NCI-H187 (cell line): ENCODE measurements around the gene DDX47.

Experiments used
- DNase-seq, 2 experiments: peaks; one replicate each; lab custom pipeline; 2025; lab: John Stamatoyannopoulos, UW

DDX47 gene

GRCh38 chr12:12813120-12814101 lies at the start of gene DDX47:
Gene DDX47 (plus strand): TSS chr12:12813346. CDS start chr12:12813368, 22 bp downstream.
- peak; percentile 81 to 83 for DNase-seq

GRCh38 chr12:12764824-12765223 lies 48.3 kb upstream of the DDX47 start:
- DNase-seq = no peak

DNA sequence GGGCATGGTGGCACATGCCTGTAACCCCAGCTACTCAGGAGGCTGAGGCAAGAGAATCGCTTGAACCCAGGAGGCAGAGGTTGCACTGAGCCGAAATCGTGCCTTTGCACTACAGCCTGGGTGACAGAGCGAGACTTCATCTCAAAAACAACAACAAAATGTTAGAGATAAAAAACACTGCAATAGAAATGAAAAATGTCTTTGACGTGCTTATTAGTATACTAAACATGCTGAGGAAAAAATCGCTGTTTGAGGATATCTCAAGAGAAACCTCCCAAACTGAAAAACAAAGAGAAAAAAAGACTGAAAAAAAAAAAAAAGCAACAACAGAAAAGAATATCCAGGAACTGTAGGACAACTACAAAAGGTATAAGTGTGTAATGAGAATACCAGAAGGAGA lies 42.9 kb upstream of the DDX47 start:
- no peak for DNase-seq

- DNase-seq = no peak
Measured at GRCh38 chr12:12774791-12775190, 38.4 kb upstream of the DDX47 start.

DNA sequence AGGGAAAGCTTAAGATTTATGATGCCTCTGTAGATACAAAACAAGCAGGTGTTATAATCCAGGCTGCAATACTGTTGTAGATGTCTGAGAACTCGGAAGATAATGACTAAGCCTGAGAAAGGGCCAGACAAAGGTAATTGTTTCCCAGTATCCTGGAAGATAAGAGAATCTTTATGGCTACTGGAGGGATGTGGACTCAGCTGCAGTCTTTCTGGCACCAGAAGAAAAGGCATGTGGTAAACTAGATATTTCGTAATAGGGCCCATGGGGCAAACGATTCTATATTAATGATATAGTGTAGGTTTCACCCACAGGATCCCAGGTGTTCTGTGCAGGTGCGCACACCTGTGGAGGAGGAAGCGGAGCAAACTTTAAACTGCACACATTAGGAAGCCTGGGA lies 36.9 kb upstream of the DDX47 start:
- DNase-seq = peak in 1 of 2 experiments; percentile 10

GRCh38 chr12:12777092-12777491 lies 36.1 kb upstream of the DDX47 start:
- no peak for DNase-seq

DNA sequence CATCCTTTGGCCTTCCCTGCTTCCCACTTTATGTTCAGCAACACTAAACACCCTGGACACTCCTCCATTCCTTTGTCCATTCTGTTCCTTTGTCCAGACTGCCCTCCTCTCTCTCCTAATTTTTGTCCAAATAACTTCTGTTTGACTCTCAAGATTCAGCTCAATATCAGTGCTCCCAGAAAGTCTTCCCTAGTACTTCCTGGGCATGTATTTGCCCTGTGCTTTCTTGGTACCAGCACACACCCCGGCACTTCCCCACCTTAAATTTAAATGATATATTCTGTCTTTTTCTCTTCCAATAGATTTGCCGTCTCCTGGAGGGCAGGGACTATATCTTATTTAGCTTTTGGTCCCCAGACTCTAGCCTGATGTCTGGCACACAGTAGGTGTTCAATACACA lies 34.1 kb upstream of the DDX47 start:
- DNase-seq = no peak

GRCh38 chr12:12779529-12779928 lies 33.6 kb upstream of the DDX47 start:
- DNase-seq = no peak

DNA sequence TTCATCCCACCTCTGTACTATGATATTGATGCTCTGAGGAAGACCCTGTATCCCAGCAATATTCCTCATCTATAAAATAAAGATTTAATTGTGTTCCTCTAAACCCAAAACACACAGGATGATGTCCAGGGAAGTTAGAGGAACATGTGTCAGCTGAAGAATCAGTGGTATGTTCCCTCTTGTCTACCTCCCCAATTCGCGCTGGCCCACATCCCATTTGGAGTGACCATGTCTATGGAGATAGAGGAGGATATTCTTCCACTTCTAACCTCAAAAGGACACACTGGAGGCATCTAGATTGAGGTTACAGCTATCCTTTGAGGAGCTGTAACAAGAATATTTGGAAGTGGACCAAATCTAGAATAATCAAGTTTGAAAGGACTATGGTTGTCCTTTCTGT lies 29.0 kb upstream of the DDX47 start:
- DNase-seq = no peak

DNA sequence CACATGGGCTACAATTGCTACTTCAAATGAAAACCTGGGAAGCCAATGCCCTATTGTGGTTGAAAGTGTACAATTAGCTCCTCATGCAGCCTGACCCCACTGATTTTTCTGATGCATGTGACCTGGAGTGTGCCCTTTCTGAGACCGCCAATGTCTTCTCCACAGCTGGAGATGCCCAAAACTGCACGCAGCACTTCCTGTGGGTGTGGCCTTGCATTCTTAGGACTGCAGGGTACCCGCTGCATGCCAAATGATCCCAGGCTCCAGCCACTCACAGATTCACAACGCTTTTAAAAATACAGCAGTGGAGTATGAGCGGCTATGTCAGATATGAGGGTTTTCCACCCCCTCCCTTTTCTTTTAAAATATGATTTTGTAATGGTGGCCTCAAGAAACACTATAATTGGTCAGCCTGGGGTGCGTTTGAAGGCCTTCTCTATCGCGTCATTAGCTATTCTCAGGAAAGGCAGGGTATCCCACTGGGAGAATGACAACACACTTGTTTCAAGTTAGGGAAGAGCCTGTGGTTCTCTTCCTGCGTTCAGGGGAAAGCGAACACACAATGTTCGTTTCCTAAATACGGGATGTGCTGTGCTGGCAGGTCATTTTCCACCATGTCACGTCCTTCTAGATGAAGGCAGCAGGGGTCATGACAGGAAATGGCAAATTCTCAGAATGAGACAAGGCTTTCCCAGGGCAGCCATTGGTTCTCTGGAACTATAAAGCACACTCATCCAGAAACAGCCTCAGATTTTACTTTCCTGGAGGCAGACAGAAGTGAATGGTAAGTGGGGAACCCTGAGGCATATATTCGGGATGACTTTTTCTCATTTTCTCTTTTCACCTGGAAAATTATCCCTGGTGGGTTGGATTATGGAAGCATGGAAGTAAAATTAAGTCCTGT lies 28.0 kb upstream of the DDX47 start, which contains the start of gene APOLD1:
Gene APOLD1 (plus strand): TSS at position 749 of the 904 bp plus-strand sequence. CDS start 33 bp downstream, at position 782.
- DNase-seq = no peak

DNA sequence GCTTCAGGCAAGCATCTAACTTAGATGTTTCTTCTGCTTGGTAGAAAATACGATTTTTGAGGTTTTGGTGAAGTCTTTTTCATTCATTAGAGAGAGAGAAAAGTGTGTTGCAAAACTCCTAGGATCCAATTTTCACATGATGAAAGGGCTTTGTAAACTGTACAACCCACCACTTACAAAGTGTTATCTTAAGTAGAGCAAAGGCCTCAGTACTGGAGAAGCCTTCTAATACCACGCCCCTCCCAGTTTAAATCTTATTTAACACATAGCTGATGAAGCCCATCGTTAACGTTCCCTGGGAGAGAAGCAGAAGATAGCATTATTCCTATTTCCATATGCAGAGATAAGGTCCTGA lies 26.8 kb upstream of the DDX47 start:
- no peak for DNase-seq

- peak; percentile 58 to 66 for DNase-seq
Measured at GRCh38 chr12:12786706-12787601, 26.2 kb upstream of the DDX47 start.

DNA sequence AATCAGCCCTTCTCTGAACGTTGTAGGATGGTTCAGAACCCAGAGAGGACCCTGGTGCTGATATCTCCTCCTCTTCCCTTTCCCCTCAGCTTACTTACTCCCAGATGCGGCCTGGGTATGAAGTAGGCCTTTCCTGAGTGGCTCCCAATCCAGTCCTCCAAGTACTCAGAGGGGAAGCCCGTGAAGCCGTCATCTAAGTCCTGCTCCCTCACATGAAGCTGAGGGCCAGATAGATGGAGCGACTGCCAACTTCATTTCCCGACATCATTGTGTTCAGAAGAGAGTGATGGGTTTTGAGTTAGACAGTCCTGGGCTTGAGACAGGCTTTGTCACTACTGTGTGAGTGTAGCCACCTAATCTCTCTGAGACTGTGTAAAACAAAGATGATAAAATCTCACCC lies 25.0 kb upstream of the DDX47 start:
- no peak for DNase-seq

GRCh38 chr12:12788675-12789368 lies 24.3 kb upstream of the DDX47 start:
- peak; percentile 34 to 64 for DNase-seq

- no peak for DNase-seq
Measured at GRCh38 chr12:12790956-12791355, 22.2 kb upstream of the DDX47 start.

DNA sequence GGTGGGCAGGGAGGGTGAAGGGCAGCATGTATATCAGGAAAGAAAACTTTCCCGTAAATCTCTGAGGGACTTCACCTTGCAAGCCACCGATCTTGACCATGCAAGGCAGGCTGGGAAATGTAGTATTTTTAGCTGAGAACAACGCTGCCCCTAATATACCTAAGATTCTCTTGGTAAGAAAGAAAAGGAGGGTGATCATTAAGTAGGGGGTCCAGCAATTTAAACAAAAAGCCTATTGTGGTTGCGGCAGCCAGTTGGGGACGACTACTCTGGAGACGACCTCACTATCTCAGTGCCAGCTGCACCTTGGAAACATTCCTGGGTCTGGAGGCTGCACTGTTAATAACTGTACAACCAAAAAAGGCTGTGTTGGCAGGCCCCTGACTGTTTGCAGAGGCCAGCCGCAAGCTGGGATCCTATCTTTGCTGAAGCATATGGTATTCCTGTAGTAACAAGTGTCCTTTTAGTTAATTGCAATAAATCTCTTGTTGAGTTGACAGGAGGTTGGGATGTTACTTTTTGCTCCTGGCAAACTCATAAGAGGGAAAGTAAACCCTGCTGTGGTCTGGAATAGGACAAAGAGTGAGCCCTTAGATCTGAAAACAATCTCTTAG lies 21.3 kb upstream of the DDX47 start:
- peak in 1 of 2 experiments; percentile 50 for DNase-seq

DNA sequence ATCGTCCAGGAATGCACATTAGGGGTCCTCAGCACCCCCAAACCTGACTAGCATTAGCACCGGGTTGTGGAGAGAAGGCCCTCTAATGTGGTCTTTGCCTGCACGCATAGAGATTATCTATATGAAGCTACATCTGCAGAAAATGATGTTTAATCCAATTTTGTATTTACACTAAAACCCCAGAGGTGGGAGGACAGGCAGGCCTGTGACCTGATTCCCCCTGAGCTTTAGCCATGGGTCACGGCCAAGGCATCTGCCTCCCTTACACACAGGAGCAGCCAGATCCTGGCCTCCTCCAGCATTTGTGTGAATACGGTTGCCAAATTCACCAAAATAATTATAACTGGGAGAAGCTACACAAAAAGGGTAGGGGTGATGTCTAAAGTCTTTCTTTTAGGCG lies 20.7 kb upstream of the DDX47 start:
- no peak for DNase-seq

GRCh38 chr12:12794686-12795085 lies 18.5 kb upstream of the DDX47 start:
- no peak for DNase-seq

DNA sequence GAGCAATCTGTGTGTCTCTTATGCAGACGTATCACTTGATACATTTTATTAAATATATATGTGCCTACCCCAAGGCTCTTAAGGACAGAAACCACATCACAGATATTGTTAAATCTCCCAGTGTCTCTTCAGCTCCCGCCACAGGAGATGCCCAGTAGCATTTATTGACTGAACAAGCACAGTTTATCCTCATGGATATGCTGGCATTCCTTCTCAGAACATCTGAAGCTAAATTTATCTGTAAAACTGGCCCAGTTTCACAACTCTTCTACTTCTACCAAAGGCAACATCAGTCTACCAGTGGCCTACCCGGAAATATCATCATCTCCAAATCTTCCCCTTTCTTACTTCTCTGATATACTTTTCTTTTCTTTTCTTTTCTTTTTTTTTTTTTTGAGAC lies 17.0 kb upstream of the DDX47 start:
- no peak for DNase-seq
